NCI-H2227 (cell line): ENCODE measurements around the gene ECSCR.
"Not testable (repeated sequence)": the region's sequence is repeated elsewhere in the genome, so short reads cannot be mapped to it uniquely, and the experiment has no call there.

Source experiments
- DNase-seq: peaks from one replicate; lab custom pipeline; 2025; ENCODE audit not compliant: unreplicated experiment; lab: John Stamatoyannopoulos, UW

ECSCR gene

DNA sequence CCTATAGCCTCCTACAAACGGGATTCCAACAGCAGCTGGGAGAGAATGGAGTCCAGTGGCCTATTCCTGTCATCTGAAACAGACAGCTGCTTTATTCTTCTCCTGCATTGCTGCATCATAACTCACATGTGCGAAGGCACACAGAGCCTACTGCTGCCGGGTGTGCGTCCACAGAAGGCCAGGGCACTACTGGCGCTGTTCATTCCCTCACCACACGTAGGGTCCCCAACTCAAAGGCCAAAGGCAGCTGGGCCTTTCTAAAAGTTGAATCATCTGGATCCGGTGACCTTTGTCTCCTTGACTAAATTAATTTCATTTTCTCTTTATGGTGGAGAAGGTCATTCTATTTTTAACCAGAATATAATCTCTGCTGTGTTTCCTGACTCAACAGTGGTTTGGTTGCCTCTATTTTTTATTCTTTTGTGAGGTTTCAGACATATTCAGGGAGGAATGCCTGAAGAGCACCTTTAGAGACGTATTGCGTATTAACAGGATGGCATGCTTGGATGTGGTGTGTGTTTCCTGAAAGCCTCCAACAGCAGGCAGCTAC, 47.9 kb downstream of the ECSCR start:
- DNase-seq = no peak

DNA sequence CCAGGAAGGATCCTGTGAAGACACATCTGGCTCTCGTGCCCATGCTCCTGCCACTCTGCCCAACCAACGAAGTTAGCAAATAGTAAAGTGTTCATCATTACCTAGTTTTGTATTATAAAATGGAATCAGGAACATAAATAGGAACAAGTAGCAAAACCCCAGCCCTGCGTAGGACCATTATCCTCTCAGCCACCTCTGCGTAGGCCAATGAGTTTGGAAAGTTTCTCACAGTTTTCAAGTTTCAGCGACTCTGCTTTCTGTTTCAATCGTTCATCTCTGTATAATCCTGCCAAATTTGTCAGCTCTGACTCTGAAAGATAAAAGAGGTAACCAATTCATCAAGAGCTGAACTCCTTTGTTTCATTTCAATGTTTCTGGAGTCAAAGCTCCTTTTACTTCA, 48.6 kb downstream of the ECSCR start:
- no peak for DNase-seq

DNA sequence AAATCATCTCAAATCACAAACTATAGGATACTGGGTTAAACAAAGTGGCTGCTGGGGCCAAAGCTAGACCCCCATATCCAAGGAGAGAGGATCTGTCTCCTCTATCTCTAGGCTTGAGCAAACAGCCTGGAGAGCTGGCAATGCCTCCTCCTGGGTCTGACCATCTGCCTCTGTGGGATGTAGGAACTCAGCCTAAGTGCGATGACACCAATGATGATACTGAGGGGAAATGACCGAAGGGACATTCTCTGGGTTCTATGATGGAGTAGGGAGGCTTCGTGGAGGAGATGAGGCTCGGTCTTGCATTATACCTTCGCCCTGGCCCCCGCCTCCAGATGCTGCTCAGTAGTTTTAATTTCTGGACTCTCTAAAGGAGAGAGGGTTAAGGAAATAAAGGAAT, 49.4 kb downstream of the ECSCR start:
- DNase-seq = no peak

DNA sequence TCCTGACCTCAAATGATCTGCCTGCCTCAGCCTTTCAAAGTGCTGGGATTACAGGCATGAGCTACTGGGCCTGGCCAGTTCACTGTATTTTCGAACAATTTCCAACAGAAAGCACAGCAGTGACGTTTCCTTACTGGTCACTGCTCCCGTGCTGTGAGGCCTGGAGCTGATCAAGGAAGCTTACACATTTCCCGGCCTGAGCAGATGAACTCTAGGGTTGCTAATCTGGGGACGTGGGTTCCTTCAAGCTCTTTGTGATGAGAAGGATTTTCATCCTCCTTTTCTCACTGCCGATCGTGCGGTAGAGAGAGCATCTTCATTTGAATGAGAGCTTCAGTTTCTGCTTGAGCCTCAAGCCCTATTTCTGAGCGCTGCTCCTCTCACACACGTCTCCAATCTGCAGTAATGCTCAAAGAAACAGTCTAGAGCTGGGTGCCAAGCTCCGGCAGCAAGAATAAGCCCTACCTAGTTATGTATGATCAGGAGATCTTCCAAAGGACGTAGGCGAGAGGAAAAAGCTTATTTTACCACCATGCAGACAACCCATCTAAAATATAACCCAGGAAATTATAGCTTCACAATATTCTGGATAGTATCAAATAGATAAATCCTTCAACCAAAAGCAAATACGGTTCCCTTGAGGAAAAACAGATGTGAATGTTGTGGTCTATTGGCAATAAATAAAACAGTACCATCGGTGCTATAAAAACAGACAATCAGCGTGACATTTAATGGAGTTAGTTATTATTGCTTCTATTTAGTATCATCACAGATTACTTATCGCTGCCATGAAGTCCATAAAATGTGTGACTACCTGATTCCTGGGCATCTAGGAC, 51.3 kb downstream of the ECSCR start:
- DNase-seq = no peak

DNA sequence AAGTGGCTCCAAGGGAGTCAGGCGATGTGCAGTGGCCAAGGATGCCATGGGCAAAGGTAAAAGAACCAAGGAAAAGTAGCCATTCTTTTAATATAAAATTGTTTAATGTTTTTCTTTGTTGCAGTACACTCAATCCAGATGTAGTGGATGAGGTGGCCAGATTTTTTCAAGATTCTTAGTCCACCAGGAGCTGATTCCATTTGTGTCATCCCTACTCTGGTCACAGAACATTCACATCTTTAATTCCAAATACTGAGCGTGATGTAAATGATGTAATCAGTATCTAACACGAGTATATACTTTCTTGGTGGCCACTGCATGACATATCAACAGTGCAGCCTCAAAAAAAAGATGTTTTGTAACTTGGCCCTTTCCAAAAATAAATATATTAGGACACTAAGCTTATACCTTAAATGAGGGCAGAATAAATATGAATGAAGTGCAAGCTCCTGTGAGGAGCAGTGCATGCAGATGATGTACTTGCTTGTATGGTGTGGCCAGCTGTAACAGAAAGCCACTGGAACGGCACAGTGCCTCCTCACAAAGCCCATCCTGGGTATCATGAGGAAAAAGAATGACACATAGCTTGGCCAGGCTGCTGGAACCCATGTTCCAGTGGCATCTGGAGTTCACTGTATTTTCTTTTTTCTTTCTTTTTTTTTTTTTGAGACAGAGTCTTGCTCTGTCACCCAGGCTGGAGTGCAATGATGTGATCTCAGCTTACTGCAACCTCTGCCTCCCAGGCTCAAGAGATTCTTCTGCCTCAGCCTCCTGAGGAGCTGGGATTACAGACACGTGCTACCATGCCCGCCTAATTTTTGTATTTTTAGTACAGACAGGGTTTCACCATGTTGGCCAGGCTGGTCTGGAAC, 52.2 kb downstream of the ECSCR start:
- DNase-seq = no peak

DNA sequence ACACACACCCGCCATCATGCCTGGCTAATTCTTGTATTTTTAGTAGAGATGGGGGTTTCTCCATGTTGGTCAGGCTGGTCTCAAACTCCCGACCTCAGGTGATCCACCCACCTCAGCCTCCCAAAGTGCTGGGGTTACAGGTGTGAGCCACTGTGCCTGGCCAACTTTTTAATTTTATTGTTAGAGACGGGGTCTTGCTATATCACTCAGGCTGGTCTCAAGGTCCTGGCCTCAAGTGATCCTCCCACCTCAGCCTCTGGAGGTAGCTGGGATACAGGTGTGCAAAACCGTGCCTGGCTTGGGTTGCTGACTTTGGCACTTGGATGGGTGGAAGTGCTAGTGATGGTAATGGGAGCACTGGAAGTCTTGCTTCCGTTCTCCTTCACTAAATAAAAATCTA, 53.4 kb downstream of the ECSCR start:
- DNase-seq = not testable (repeated sequence)

DNA sequence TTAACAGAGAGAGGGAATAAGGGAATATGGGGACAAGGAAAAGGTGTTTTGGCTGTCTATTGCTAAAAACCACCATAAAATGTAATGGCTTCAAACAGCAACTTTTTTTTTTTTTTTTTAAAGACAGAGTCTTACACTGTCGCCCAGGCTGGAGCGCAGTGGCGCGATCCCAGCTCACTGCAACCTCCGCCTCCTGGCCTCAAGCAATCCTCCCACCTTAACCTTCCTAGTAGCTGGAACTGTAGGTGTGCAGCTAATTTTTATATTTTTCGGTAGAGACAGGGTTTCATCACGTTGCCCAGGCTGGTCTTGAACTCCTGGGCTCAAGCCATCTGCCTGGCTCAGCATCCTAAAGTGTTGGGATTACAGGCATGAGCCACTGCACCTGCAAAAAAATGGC, 54.4 kb downstream of the ECSCR start:
- DNase-seq = no peak

DNA sequence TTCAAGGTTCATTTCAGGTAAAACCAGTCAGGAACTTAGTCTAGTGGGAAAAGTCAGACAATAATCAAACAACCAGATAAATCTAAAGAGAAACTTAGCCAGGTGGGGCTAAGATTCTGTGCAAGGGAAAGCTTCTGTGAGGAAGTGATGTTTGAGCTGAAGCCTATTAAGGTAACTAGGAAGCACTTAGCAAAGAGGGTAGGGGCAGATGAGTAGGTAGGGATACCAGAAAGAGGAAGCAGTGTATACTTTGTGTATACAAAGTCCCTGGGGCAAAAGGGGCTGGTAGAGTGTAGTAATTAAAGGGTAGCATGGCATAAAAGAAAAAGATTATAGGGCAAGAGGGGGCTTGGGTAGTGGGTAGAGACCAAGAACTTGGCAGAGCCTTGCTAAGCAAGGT, 55.0 kb downstream of the ECSCR start:
- DNase-seq = no peak

DNA sequence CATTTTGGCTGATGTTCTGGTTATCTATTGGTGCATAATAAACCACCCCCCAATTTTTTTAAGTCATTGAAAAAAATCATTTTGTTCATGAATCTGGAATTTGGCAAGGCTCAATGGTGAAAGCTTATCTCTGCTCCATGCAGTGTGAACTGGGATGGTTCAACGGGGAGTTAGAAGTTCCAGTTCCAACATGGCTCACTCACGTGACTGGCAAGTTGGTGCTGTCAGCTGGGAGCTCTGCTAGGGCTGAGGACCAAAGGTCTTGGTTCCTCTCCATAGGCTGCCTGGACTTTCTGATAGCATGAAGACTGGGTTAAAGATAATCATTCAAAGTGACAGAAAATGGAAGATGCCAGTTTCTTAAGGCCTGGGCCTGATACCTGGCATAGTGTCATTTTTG, 55.6 kb downstream of the ECSCR start:
- DNase-seq = no peak

DNA sequence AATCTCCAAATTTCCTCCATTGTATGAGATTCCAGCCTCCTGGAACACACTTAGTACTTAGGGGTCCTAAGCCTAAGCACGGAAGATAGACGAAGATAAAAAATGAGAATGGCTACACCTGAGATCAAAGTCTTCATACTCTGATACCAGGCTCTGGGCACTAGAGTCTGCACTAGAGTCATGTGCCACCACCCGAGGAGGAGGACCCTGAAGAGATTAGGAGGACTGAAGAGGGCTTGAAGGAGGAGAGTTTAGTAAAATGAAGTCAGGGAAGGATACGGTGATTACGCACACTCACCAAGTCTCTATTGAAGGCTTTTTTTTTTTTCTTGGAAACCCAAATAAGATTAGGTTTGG, 58.1 kb downstream of the ECSCR start:
- DNase-seq = peak; percentile 47

DNA sequence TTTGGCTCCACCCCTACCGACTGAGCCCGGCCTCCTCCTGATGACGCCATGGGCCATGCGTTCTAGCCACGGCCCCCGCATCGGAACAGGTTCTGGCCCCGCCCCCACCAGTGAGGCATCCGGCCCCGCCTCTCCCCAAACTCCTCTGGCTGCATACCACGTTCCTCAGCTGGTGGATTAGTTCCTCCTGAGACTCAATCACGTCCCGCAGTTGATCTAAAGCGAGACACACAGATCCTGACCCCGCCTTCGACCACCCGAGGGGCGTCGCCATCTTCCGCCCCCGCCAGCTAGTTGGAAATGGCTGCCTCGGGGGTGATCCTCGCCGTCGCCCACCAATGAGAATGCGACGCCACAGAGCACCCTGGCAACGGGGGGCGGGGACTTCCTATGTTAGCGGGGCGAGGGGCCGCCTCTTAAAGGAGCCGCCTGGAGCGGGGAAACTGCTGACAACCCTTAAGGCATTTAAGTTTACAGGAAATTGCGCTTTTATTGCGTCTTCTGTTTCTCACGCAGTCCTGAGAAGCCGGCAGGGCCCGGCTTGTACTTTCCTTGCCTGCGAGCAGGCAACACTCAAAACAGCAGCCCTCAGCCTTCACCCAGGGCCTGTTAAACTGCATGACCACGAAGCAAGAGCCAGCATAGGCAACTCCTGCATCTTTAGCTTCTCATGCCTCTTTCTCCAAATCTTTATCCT, 58.6 kb downstream of the ECSCR start, which contains the start of gene SPATA24:
Gene SPATA24 (minus strand): TSS at position 303 of the 697 bp plus-strand sequence. CDS start 29 bp downstream, at position 274.
- peak; percentile 95 for DNase-seq

DNA sequence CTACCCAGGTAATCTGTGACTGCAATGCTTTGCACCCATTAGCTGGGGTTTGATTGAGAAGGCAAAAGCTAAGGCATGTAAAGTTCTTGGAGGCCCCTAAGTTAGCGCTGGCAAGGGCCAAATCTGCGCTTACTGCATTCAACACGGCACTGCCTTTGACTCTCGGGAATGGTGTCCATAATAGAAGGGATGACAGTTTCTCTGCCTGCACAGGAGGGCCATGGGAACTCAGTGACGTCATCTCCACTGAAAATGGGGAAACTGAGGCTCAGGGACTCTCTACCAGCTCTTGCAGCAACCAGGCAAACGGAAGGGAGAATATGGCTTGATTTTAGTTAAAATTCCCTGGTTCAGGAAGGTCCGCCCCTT, 59.1 kb downstream of the ECSCR start:
- DNase-seq = no peak

DNA sequence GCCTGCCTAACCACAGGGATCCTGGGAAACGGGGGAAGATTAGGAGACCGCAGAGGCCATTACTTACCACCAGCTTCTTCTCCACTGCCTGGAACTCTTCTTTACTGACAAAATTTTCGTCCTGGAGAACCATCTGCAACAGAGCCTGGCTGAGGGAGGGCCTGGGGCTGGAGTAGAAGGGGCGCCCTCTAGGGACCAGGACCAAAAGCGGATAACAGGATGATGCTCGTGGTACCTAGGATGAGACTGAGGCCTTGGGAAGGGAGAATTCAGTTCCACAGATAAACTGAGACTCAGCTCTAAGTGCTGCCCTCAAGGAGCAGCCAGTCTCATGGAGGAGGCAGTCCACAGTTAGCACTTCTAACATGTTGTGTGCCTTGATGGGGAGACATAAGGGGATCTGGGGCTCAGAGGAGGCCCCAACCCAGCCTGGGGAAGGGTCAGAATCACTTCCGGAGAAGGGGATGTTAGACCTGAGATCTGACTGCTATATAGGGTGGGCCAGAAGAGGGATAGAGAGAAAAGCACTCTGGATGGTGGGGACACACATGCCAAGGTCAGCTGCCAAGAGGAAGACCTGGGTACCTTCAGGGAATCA, 59.9 kb downstream of the ECSCR start:
- DNase-seq = peak; percentile 10

DNA sequence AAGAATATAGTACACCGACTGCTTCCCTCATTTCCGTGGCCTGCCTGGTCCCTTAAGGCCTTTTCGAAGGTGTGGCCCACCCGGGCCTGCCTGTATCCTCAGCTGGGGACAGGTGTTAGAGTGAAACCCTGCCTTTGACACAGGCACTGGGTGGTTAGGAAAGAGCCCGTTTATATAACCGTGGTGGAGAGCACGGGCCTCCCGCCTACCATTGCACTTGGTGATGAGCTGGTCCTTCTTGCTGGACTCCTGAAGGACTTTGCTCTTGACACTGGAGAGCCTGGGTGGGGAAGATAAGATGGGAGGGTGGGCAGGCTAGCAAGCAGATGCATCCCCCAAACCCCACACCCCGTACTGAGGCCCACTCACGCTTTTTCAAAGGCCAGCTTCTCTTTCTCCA, 61.0 kb downstream of the ECSCR start:
- DNase-seq = no peak

DNA sequence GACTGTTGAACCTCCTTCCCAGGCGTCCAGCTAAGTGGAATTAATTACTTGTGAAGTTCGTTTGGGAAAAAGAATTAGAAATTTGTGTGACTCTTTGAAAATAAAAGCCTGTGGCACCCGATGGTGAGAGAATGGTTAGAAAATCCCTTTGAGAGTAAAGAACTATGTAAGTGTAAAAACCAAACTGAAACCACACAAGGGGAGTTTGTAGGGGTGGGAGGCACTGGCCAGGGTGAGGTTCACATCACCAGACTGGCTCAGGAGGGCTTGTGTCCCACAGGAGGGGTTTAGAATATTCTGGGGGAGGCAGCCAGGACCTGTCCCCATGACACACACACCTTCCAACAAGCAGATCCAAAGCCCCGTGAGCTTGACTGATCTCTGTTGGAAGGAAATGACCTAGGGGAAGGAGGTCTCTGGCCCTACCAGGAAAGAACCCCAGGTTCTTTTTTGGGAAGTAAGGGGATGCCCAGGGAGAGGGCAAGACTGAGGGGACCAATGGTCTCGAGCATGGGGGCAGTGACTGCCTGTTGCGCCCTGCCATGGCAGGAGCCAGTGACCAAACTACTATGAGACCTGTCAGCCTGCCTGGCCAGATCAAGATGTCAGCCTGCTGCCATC, 62.9 kb downstream of the ECSCR start:
- no peak for DNase-seq
